AG10803 (cell line): ENCODE data around the gene CDC42BPB.

Experiments used
- DNase-seq: peaks from one replicate; pipeline ENCODE4 v3.0.0; 2010; ENCODE audit warnings: low read depth
- H3K4me3 ChIP-seq: 2 replicates; pipeline ENCODE4 v1.5.1; 2011; ENCODE audit warnings: mild to moderate bottlenecking, low read length, control low read depth
- TF ChIP-seq, protein P1 (sequence below): conservative IDR thresholded peaks from 2 replicates; pipeline ENCODE4 v1.5.1; 2011; ENCODE audit warnings: mild to moderate bottlenecking, low read length, control low read depth, inconsistent platforms

The CDC42BPB gene

DNA sequence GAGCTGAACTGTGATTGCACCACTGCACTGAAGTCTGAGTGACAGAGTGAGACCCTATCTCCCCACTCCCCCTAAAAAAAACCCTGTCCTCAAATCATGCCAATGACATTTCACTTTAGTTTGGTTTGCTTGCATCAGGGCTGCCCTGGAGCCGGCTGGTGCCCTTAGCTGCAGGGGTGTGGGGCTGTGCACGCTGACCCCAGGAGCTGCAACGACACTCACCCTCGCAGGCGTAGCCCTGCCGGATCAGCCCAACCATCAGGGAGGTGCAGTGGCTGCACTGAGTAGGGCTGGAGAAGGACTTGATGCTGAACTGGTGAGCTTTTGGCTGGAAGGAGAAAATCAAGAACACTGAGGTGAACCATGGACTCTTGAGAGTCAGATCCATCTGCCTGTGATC is 105.1 kb downstream of the CDC42BPB start:
- no peak overlapping the region for H3K4me3 ChIP-seq
- TF ChIP-seq, protein P1, sequence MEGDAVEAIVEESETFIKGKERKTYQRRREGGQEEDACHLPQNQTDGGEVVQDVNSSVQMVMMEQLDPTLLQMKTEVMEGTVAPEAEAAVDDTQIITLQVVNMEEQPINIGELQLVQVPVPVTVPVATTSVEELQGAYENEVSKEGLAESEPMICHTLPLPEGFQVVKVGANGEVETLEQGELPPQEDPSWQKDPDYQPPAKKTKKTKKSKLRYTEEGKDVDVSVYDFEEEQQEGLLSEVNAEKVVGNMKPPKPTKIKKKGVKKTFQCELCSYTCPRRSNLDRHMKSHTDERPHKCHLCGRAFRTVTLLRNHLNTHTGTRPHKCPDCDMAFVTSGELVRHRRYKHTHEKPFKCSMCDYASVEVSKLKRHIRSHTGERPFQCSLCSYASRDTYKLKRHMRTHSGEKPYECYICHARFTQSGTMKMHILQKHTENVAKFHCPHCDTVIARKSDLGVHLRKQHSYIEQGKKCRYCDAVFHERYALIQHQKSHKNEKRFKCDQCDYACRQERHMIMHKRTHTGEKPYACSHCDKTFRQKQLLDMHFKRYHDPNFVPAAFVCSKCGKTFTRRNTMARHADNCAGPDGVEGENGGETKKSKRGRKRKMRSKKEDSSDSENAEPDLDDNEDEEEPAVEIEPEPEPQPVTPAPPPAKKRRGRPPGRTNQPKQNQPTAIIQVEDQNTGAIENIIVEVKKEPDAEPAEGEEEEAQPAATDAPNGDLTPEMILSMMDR, result no peak
- DNase-seq, result no peak

DNA sequence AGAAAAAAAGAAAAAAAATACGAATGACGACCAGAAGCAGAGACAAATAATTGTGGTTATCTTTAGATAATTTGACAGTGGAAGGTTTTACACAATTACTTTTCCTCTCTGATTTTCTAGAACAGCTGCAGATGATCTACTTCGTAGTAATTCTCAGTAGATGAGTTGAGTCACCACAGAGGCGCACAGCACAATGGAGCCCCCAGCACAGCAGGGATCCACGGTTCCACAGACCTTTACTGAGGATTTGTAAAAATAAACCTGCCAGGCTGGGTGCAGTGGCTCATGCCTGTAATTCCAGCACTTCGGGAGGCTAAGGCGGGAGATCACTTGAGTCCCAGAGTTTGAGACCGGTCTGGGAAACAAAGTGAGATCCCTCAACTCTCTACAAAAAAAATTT is 105.5 kb downstream of the CDC42BPB start:
- TF ChIP-seq, protein P1, result no peak
- no peak for DNase-seq
- no peak overlapping the region for H3K4me3 ChIP-seq

DNA sequence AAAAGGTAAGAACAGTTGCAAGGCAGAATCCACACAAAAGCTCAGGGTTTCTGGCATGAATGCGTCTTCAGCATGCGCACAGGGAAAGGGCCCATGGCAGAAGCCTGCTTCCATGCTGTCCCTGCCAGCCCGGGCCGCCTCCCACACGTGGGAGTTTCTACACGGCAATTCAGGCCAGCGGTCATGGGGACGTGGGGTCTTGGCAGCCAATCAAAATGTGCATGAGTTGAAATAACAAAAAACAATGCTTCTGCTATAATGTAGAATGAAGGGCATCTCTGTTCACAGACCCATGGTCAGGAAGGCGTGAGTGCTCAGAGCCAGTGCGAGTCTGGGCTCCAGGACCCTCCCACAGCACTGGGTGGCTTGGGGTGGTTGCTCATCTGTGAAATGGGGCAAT is 106.3 kb downstream of the CDC42BPB start:
- no peak overlapping the region for H3K4me3 ChIP-seq
- TF ChIP-seq, protein P1, result no peak
- DNase-seq, result no peak

DNA sequence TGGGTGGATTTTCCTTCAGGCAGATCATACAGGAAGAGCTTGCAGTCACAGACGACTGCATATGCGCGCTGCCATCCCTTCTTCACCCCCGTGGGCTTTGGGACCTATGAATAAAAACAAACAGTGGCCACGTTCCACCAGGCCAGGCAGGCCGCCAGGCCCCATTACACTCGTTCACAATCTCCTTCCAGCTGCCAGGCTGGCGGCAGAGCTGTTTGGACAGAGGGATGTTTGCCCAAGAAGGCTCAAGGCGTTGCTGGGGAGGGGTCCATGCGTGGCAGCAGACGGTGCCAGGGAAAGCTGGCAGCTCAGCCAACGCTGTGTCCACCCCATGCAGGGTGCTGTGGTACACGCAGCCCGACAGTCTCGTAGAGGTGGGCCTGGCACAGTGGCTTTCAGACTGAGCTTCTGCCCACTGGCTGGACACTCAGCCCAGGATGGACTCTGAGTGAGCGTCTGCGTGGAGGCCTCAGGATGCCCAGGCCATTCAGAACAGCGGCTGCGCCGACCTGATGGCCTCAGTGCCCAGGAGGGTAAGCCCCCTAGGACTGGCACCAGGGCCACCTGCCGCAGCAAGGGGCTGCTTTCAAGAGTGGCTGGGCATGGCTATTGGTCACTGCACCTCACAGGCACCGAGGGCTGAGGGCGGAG is 107.4 kb downstream of the CDC42BPB start:
- peak; percentile 40 for DNase-seq
- TF ChIP-seq, protein P1, result no peak
- H3K4me3 ChIP-seq, result no peak overlapping the region

DNA sequence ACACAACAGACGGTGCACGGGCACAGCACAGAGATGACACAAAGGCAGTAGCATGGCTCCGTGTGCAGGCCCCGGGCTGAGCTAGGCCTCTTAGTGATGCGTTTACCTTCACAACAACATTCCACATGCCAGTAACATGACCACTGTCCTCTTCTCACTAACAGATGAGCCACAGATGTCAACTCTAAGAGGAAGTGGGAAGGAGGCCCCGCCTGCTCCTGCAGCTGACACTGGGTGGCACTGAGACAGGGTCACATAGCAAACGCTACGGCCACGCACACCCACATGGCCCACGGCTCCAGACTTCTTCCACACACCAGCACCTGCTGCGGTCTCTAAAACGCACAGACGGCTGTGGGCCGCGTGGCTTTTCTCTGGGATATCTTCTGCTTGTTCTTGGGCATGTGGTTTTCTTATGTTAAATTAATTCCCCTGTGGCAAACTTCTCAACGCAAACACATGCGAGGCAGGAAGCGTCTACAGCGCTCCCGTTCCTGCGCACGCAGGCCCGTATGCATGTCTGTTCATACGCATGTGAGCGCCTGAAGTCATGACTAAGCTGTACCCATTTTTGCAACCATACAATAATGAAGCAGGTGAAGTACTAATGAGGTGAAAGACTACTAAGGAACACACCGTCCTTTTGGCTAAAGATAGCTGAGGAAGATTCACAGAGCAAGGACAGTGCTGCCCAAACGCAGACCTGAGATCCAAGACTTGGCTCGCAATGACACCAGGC is 108.1 kb downstream of the CDC42BPB start:
- no peak overlapping the region for H3K4me3 ChIP-seq
- DNase-seq, result peak; percentile 81

DNA sequence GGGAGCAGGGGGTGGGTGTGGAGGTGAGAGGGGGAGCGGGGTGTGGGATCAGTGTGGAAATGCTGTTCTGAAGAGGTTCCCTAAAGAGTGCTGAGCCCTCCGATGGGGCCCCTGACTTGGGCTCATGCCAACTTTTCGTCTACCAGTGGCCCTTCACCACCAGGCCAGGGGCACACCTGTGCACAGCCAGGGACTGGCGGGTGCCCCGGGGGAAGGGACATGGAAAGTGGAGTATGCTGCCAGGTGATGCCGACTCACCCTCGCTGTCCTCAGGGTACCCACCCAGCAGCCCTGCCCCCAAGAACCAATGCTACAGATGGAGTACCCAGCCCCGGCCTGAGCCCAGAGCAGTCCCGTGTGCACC is 108.7 kb downstream of the CDC42BPB start:
- TF ChIP-seq, protein P1, result no peak
- no peak overlapping the region for H3K4me3 ChIP-seq
- DNase-seq, result no peak

More for the DNA sequence above, 108.1 kb downstream of the CDC42BPB start:
- TF ChIP-seq, protein P1, result no peak

DNA sequence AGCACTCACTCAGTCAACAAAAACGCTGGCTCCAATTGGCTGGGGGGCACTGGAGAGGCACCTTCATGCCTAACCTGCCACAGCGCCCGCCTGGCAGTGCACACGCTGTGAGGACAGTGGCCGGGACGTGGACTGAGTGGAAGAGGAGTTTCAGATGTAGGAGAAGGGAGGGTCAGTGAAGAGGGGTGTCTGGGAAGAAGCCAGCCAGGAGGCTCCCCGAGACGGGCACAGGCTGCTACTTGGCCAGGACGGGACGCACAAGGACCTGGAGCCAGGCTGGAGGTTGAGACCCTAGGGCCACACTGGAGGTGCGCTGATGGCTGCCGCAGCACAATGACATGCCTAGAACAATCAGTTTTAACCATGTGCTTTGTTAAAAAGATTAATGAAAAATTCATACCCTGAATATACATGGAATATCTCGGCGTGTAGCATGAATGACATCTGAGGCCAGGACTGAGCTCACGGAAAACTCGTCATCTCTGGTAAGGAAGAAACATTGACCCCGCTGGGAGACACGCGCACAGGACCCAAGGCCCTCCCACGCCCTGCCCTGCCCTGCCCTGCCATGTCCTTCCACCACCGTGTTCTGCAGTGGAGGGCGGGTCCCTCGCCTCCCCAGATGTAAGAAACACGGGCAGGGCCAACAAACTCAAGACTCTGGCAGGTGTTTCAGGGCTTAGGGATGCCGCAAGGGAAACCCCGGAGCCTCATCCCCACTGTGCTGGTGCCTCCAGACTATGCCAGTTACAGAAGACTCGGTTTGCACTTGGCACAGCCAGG is 109.8 kb downstream of the CDC42BPB start:
- no peak for DNase-seq

More for the DNA sequence above, 109.8 kb downstream of the CDC42BPB start:
- no peak overlapping the region for H3K4me3 ChIP-seq
- TF ChIP-seq, protein P1, result no peak
